Iris pigment epithelial cell (primary cell): ENCODE measurements around the gene ZNF524.
"Not testable (repeated sequence)": the region's sequence is repeated elsewhere in the genome, so short reads cannot be mapped to it uniquely, and the experiment has no call there.

Experiments used
- DNase-seq: peaks from one replicate; pipeline ENCODE4 v3.0.0-alpha.2; 2011; ENCODE audit warnings: low read depth

Gene ZNF524, protein sequence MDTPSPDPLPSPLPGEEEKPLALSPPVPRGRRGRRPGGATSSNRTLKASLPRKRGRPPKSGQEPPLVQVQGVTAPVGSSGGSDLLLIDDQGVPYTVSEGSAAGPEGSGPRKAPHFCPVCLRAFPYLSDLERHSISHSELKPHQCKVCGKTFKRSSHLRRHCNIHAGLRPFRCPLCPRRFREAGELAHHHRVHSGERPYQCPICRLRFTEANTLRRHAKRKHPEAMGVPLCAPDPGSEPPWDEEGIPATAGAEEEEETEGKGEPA

GRCh38 chr19:55599842-55600661 is at the start of gene ZNF524:
TSS of gene ZNF524 (plus strand) at chr19:55600288. CDS start at chr19:55602113, 1,825 bp downstream.
- DNase-seq = peak; percentile 87

DNA sequence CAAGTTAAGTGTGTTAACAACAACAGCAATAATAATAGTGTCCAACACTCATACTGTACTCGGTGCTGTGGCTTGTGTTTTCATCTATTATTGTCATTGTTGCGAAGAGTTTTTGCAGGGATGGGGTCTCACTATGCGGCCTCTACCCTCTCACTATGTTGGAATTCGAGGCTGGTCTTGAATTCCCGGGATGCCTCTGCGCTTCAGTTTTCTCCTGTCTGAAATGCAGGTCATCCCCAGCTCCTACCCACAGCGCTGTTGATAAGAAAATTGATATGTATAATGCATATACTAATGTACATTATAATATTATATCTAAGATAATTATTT is 49.8 kb upstream of the ZNF524 start:
- DNase-seq = peak; percentile 27

GRCh38 chr19:55552206-55552605 is 47.9 kb upstream of the ZNF524 start:
- DNase-seq = no peak

DNA sequence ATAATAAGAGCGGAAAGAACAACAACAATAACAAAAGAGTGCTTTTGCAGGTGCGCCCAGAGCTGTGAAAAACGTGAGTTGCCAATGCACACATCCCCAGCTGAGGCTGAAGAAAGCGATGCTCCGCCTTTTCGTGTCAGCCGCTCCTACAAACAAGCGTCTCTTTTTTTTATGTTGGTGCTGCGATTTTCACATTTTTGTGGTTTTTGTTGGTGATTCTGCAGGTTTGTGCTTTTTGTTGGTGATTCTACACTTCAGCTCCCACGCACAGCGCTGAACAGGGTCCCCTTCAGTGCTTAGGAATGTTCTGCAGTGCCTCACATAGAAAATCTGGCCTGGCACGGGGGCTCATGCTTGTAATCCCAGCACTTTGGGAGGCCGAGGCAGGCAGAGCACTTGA is 47.5 kb upstream of the ZNF524 start:
- DNase-seq = peak; percentile 90

DNA sequence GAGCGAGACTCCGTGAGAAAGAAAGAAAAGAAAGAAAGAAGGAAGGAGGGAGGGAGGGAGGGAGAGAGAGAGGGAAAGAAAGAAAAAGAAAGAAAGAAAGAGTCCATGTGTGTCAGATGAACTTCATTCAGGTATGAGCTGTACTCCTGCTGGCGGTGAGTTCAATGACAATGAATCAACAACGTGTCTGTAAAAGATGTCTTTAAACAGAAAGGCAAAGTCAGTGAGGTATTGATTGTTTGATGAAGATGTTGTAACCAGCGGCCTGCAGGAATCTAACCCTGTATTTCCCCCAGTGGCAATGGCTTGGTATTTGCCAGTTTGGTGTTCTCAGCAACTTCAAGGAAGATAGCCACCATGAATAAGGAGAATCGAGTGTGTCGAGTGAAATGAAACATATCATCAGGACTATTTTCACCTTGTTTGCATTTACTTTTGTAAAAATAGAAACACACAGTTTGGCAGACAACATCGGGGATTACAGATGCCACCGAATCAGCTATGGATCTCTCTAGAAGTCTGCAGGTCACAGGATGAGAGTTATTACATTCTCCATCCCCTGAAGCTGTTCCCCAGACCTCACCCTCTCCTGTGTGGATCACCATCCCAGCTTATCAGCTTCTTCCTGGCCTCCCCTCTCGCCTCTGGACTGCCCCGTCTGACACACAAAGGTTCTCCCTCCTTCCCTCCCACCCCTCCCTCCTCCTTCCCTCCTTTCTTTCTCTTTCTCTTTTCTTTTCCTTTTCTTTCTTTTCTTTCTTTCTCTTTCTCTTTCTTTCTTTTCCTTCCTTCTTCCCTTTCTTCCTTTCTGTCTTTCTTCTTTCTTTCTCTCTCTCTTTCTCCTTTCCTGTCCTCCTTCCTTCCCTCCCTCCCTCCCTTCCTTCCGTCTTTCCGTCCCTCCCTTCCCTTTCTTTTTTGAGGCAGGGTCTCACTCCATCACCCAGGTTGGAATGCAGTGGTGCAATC is 46.6 kb upstream of the ZNF524 start:
- DNase-seq = no peak

DNA sequence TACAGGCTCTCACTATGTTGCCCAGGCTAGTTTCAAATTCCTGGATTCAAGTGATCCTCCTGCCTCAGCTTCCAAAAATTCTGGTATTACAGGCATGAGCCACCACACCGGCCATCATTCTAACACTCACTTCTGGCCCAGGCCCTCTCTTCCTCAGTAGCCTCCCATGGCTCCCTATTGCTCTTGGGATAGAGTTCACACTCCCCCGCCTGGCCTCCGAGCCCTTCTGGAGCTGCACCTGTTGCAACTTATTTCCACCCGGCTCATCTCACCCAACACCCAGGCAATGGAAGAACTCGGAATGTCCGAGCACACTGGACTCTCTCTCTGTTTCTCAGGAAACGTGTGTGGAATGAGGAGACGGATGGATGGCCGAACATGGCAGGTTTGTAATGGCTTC is 45.8 kb upstream of the ZNF524 start:
- no peak for DNase-seq

DNA sequence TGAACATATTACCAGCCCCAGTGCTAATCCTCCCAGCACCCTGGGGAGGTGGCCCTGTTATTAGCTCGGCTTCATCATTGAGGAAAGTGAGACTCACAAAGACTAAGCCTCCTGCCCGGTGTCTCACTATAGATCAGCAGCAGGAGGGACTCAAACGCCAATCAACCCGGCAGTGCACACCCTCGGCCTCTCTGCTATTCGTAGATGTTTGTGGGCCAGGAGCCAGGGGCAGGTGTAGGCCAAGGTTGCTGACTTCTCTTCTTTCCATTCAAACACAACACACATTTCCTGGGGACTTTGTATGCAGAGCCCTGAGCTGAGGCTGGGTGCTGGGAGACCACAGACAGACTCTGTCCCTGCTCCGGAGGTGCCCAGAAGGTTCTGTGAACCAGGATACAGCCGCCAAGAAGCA is 45.3 kb upstream of the ZNF524 start:
- no peak for DNase-seq

GRCh38 chr19:55559684-55560083 is 40.4 kb upstream of the ZNF524 start:
- DNase-seq = no peak

- DNase-seq = no peak
Observed at GRCh38 chr19:55563261-55563690, 36.8 kb upstream of the ZNF524 start.

DNA sequence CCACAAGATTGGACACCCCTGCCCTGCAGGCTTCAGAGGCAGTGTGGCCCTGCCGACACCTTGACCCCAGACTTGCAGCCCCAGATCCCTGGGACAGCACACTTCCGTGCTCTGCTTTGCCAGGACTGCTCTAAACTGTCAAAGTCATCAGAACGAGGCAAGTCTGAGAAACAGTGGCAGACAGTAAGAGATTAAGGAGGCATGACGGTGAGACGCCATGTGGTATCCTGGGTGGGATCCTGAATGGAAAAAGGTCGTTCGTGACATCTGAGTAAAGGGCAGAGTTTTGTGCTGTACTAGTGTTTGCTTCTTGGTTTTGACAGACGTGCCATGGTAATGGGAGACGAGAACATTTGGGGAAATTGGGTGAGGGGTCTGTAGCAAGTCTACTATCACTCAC is 33.3 kb upstream of the ZNF524 start:
- DNase-seq = no peak

GRCh38 chr19:55567708-55568328 is 32.3 kb upstream of the ZNF524 start:
- DNase-seq = no peak

DNA sequence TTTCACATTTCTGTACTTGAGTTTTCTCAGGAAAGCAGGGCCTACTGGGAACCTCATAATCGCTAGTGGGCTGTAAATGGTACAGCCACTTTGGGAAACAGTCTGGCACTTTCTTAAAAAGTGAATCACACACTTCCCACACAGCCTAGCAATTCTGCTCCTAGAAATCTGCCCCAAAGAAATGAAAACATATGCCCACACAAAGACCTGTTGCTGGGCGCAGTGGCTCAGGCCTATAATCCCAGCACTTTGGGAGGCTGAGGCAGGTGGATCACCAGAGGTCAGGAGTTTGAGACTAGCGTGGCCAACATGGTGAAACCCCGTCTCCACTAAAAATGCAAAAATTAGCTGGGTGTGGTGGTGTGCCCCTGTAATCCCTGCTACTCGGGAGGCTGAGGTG is 30.6 kb upstream of the ZNF524 start:
- DNase-seq = not testable (repeated sequence)

DNA sequence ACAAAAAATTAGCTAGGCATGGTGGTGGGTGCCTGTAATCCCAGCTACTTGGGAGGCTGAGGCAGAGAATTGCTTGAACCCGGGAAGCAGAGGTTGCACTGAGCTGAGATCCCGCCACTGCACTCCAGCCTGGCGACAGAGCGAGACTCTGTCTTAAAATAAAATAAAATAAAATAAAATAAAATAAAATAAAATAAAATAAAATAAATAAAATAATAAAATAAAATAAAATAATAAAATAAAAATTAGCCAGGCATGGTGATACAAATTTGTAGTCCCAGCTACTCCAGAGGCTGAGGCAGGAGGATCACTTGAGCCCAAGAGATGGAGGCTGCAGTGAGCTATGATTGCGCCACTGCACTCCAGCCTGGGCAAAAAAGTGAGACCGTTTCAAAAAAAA is 26.2 kb upstream of the ZNF524 start:
- DNase-seq = not testable (repeated sequence)

DNA sequence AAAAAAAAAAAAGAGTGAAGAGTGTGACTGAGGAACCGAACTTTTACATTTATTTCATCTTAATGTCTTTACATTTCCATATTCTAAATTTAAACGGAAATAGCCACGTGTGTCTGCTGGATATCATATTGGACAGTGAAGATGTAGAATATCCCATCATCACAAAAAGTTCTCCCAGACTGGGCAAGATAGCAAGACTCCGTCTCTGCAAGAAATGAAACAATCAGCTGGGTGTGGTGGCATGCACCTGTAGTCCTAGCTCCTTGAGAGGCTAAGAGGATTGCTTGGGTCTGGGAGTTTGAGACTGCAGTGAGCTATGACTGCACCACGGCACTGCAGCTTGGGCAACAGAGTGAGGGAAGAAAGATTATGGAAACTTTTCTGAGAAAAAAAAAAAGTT is 23.3 kb upstream of the ZNF524 start:
- no peak for DNase-seq

DNA sequence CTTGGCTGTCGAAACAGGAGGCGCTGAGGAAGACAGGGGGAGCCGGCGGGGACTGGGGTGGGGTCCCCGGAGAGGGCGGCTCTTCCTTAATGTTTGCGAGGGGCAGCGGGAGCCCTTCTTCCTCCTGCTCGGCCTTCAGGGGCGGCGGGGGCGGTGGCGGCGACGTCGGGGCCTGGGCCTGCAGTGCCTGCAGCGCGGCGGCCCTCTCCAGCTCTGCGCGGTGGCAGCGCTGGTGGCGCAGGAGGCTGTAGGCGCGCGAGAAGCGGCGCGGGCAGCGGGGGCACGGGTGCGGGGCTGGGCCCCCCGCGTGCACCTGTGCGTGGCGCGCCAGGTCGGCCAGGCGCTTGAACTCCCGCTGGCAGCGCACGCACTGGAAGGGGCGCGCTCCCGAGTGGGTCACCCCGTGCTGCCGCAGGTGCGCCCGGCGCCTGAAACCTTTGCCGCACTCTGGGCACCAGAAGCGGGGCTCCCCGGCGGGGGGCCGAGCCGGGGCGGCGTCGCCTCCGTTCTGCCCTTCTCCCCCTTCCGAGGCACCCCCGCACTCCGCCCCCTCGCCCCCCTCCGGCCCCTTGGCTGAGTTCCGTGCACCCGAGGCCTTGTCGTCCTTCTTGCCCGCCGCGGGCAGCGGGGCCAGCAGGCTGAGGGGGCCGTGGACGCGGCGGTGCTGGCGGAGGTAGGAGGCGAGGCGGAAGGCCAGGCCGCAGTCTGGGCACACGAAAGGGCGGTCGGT is 21.9 kb upstream of the ZNF524 start:
- DNase-seq = no peak

GRCh38 chr19:55578761-55579747 is 21.0 kb upstream of the ZNF524 start:
- DNase-seq = no peak

DNA sequence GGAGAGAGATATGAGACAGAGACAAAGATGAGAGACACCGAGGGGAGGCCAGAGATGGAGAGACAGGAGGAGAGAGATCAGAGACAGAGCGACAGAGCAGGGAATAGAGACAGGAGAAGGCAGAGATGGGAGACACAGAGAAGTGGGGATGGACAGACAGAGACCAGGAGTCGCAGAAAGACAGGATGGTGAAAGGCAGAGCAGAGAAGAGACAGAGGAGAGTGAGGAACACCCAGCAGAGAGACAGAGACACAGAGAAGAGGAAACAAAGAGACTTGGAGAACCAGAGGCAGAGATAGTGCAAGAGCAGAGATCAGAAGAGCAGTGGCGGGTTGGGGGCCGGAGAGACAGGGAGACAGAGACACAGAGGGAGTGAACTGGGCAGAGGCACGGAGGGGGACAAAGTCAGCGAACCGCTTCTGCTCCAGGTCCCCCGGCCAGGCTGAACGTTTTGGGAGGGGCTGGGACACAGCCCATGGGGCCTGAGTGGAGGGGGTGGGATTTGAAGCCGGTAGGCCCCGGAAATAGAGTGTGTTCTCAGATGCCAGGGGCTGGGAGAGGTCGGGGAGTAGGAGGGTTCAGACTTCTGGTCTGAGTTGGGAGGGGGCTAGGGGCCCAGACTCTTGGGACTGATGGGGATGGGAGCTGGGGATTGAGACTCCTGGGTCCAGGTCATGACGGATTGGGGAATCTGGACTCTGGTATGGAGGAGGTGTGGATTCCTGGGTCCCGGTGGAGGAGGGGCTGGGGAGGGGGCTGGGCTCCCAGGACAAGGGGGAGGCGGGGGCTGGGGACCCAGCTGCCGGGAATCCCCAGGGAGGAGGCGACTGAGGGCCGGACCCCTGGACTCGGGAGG is 20.1 kb upstream of the ZNF524 start:
- peak; percentile 42 for DNase-seq

- peak; percentile 90 for DNase-seq
Observed at GRCh38 chr19:55580628-55581144, 19.4 kb upstream of the ZNF524 start, which contains the start of gene ZNF579. TSS of gene ZNF579 (minus strand) at chr19:55580848. CDS start at chr19:55579639, 1,209 bp downstream.
